GM18507 (cell line): ENCODE measurements around the gene OSBPL10.
"Not testable (repeated sequence)": the region's sequence is repeated elsewhere in the genome, so short reads cannot be mapped to it uniquely, and the experiment has no call there.

ENCODE experiments used
- DNase-seq: peaks from one replicate; pipeline ENCODE4 v3.0.0; 2011; ENCODE audit warnings: low read depth; ENCODE audit not compliant: insufficient read length; ENCODE audit errors: extremely low spot score
- FAIRE-seq: peaks from 2 replicates; lab custom pipeline; 2011; peaks lifted over from hg19 to GRCh38; lab: Jason Lieb, UNC

The OSBPL10 gene

GRCh38 chr3:31704156-31704555 lies 276.9 kb downstream of the OSBPL10 start:
- no peak for FAIRE-seq
- no peak for DNase-seq

- no peak for DNase-seq
- no peak for FAIRE-seq
Observed at GRCh38 chr3:31701286-31701685, 279.8 kb downstream of the OSBPL10 start.

GRCh38 chr3:31699309-31699953 lies 281.6 kb downstream of the OSBPL10 start:
- no peak for FAIRE-seq
- DNase-seq: no peak

DNA sequence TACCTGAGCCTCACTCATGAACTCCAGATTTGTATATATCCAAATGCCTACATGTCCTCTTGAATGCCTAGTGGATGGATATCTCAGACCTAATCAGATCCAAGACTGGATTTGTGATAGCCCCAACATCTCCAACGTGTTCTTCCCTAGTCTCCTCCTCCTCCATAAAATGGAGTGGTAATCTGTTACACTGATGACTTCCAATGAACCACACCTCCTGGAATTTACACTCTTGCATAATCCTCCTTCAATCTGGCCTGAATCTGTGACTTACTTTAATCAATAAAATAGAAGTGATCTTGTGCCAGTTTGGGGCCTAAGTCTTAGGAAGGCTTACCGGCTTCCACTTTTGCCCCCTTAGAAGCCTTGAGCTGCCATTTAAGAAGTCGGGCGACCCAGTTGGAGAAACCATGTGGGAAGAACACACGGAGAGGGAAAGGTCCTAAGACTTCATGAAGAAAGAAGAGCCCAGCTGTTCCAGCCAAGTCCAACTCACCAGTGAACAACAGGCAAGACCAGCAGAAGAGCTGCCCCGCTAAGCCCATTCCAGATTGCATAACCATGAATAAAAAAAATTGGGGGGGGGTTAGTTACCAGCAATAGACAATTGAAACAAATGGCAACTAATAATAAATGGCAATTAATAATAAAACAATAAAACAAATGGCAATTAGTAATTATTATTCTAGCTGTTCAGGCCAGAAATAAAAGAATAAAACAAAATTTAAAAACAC lies 284.1 kb downstream of the OSBPL10 start:
- DNase-seq (no peak), FAIRE-seq (no peak)

DNA sequence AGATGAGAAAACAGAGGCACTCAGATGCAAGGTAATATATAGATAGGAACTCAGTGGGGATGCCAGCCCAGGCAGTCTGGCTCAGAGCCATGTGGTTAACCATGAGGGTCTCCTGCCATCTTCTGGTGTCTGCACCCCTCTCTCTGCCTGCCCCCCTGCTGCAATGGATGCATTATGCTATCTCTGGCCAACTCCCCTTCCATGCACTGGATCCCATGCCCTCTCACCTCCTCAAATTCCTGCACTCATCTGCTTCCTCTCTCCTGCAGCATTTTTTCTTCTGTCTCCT lies 285.1 kb downstream of the OSBPL10 start:
- no peak for DNase-seq
- no peak for FAIRE-seq

- DNase-seq: no peak
- no peak for FAIRE-seq
Observed at GRCh38 chr3:31695280-31696008, 285.6 kb downstream of the OSBPL10 start.

- DNase-seq: no peak
- FAIRE-seq: no peak
Observed at GRCh38 chr3:31693346-31693745, 287.7 kb downstream of the OSBPL10 start.

DNA sequence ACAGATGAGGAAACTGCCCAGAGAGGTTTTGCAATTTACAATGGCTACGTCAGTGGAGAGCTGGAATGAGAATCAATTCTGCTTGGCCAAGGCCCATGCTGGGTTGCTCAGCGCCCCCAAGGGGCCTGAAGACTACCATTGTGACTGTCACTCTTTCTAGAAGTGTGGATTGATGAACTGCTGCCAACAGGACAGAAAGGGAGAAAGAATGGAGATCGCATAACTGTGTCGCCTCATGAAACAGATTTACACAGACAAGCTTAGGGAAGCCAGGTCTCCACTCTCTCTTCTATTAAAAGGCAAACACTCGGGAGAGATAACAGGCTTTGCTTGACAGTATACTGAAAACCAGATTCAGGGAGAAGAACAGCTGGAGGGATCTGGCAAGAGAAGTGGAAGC lies 288.3 kb downstream of the OSBPL10 start:
- no peak for FAIRE-seq
- no peak for DNase-seq

- DNase-seq: no peak
- FAIRE-seq: no peak
Observed at GRCh38 chr3:31690771-31691170, 290.3 kb downstream of the OSBPL10 start.

- FAIRE-seq, DNase-seq: not testable (repeated sequence)
Observed at GRCh38 chr3:31689523-31689922, 291.5 kb downstream of the OSBPL10 start.

DNA sequence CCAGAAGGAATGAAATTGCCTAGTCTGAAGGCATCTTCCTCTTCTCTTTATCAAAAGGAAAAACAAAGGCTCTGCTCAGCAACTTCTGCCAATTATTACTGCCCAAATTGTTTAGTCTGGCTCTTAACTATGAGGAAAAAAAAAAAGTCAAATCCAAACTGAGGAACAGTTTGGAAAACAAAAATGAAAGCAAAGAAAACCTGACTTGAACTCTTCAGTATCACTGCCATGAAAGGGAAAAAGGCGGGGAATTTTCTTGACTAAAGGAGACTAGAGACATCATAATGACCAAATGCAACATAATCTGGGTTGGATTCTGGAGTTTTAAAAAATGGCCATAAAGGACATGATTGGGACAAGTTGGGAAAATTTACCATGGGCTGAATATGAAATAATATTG lies 292.1 kb downstream of the OSBPL10 start:
- no peak for FAIRE-seq
- DNase-seq: no peak

GRCh38 chr3:31687020-31687802 lies 293.9 kb downstream of the OSBPL10 start:
- no peak for DNase-seq

DNA sequence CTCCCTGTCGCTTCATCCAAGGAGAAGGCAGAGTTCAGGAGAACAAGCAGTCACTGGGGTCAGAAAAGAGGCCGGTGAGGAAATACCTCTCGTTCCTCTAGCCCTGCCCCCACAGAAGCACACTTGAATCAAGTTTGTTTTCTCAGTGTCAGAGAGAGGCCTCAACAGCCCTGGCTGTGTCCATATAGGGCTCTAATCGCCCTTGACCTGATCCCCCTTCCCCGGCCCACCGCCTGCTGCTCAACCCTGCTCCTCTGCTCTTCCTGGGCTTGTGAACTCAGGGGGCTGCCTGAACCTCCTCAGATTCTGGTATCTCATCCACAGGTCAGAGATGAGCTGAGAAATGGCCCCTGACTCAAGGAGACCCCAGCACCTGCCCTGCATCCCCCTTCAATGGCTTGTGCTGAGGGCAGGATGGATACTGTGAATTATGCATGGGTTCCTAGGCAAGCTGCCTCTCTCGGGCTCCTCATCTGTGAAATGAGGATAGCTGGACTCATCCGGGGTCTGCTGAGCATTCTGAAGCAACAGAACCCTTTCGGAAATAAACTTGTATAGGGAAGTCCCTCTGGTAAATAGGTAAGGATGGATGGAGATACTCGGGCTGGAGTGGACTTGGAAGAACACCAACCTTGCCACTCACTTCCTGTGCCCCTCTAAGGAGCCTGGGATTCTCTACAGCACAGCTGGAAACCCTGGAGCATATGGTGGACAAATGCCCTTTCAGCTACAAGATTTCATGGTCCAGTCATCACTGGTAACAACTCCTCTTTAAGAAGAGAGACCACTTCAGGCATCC lies 300.8 kb downstream of the OSBPL10 start:
- FAIRE-seq (no peak), DNase-seq (no peak)

More at GRCh38 chr3:31687020-31687802, 293.9 kb downstream of the OSBPL10 start:
- FAIRE-seq: no peak

DNA sequence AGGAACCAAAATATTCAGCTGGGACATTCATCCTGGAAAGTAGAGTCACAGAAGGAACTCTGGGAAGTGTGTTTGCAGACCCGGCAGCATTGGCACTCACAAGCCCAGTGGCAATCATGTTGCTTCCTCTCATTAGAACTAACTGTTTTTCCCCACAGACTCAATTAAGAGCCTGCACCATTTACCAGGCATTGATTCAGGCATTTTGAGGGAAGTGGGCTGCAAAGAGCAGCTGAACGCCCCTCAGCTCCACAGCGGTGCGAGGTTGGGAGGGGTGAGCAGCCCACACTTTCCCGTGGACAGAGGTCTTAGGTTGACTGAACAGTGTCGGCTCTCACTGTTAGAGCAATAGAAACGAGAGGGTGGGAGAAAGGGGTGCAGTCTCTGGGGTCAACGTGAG lies 304.5 kb downstream of the OSBPL10 start:
- DNase-seq (no peak), FAIRE-seq (no peak)

DNA sequence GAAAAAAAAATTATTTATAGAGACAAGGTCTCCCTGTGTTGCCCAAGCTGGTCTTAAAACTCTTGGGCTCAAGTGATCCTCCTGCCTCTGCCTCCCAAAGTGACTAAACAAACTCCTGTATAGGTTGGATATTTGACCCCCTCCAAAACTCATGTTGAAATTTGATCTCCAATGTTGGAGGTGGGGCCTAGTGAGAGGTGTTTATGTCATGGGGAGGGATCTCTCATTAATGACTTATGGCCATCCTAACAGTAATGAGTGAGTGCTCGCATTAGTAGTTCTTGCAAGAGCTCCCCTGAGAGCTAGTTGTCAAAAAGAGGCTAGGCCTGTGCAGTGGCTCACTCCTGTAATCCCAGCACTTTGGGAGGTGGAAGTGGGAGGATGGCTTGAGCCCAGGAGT lies 307.1 kb downstream of the OSBPL10 start:
- DNase-seq: no peak
- FAIRE-seq: no peak

DNA sequence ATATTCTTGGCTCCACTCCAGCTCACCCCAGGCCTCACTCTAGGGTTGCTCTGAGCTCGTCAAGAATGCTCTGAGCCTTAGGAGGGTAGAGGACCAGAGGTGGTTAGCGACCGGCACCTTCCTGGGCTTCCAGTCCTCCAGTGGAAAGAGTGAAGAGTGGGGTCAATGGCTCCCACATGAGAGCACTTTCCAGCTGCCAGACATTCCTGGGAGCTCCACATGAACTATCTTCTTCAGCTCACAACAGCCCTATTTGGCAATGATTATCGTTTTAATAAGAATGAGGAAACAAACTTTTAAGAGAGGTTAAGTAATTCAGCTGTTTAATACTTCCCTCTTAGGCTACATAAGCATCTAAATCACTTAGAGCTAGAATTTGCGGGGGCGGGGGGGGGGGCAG lies 309.1 kb downstream of the OSBPL10 start:
- DNase-seq: no peak
- no peak for FAIRE-seq

DNA sequence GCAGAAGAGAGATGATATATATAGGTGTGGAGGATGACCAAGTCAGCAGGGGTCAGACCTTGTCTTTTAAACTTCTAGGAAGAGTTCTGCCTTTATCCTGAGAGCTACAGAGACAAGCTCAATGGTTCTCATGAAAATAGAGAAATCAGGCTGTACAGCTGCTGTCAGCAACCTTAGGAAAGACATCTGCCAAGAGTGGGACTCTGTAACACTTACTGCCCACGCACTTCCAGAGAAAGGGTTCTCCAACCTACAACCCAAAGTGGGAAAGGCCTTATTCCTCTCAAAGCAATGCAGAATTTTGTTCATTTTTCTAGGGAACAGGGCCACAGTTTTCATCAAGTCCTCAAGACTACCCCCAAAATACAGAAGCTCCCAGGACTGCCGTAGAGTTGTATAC lies 309.6 kb downstream of the OSBPL10 start:
- no peak for FAIRE-seq

DNA sequence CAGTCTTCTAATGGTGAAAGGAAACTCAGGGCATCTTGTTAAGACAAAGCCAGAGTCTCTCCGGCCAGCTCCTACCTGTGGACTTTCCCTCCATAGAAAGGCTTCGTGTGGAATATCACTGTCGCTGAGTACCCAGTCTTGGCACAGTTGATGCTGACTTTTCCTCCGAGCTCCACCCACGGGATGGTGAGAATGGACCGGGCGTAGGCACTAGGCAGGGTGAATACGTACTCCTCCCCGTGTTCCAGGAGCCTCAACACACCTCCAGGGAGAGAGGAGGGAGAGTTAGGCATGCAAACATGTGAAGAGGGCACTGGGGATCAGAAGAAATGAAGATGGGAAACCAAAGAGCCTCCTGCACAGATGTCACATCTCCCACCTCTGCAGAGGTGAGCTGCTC lies 310.3 kb downstream of the OSBPL10 start:
- DNase-seq (no peak), FAIRE-seq (no peak)

More for the DNA sequence above, 309.6 kb downstream of the OSBPL10 start:
- DNase-seq: no peak

DNA sequence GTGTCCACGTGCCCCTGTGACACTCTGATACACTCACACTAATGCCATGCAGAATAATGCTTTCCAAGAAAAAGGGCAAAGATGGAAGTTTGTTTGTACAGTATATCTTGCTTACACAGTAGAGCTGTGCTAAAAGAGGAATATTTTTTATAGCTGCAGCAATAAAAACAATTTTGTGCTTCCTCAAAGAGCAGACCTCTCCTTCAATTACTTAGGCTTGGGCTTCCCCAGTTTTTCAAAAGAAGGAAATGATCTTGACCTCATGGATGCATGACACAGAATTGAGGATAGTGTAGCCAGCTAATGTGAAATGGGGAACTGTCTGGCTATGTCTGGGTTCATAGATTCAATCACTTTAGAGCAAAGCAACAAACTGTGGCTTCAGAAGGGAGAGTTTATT lies 310.9 kb downstream of the OSBPL10 start:
- FAIRE-seq (no peak), DNase-seq (no peak)
